Caco-2 (cell line): Measurements from ENCODE around the gene NEIL3. TPM values are rescaled to one million over a fixed set of nuclear protein-coding genes. Genes with fewer than 3 reads are reported as not detected.

Experiments used
- BruUV-seq: library from RNA; stranded (reverse); fragments of 400-500 nt; replicated peaks from 2 replicates; lab custom pipeline; 2021; lab: Mats Ljungman, UMichigan
- CTCF ChIA-PET: fragments of 300-600 bp; sonication (Branson Sonifier 250); formaldehyde crosslinking; loops from one replicate; lab custom pipeline; 2022; ENCODE audit warnings: antibody characterized with exemption; lab: Charles Lee
- POLR2A ChIA-PET: fragments of 300-600 bp; sonication (Branson Sonifier 250); formaldehyde crosslinking; loops from one replicate; lab custom pipeline; 2022; ENCODE audit warnings: antibody characterized with exemption; lab: Charles Lee
- DNase-seq, 2 experiments: peaks; one replicate each; pipeline versions ENCODE4 v3.0.0 to v3.0.0-alpha.2; 2020 to 2022
- H3K27me3 ChIP-seq: replicated peaks from 2 replicates; pipeline ENCODE4 v1.6.0; 2011; ENCODE audit warnings: low read length; ENCODE audit not compliant: control insufficient read depth, insufficient read depth
- H3K36me3 ChIP-seq: 2 replicates; pipeline ENCODE4 v1.5.1; 2011; ENCODE audit warnings: low read length; ENCODE audit not compliant: control insufficient read depth, insufficient read depth
- H3K4me1 ChIP-seq: fragments of 250-450 bp; sonication (Bioruptor Pico); 2 replicates; pipeline ENCODE4 v1.5.1; 2020; ENCODE audit warnings: mild to moderate bottlenecking
- H3K4me3 ChIP-seq: 2 replicates; pipeline ENCODE4 v1.5.1; 2011; ENCODE audit warnings: low read depth, mild to moderate bottlenecking, control low read depth, low read length
- H3K9me3 ChIP-seq: fragments of 250-450 bp; sonication (Bioruptor Pico); 2 replicates; pipeline ENCODE4 v1.5.1; 2020; ENCODE audit warnings: mild to moderate bottlenecking, moderate library complexity
- H3K27ac Mint-ChIP-seq: one replicate; pipeline ENCODE4 v1.8.0; 2022; ENCODE audit warnings: mixed read lengths; ENCODE audit not compliant: unreplicated experiment
- H3K27me3 Mint-ChIP-seq: one replicate; pipeline ENCODE4 v1.8.0; 2022; ENCODE audit warnings: mixed read lengths; ENCODE audit not compliant: insufficient read depth, unreplicated experiment
- H3K36me3 Mint-ChIP-seq: one replicate; pipeline ENCODE4 v1.8.0; 2022; ENCODE audit warnings: mild to moderate bottlenecking, mixed read lengths; ENCODE audit not compliant: insufficient read depth, unreplicated experiment
- H3K4me1 Mint-ChIP-seq: one replicate; pipeline ENCODE4 v1.8.0; 2022; ENCODE audit warnings: low read depth, mixed read lengths; ENCODE audit not compliant: unreplicated experiment
- H3K4me3 Mint-ChIP-seq: one replicate; pipeline ENCODE4 v1.8.0; 2022; ENCODE audit warnings: mild to moderate bottlenecking, moderate library complexity, mixed read lengths; ENCODE audit not compliant: unreplicated experiment
- H3K9me3 Mint-ChIP-seq: one replicate; pipeline ENCODE4 v1.8.0; 2022; ENCODE audit warnings: mixed read lengths; ENCODE audit not compliant: unreplicated experiment
- CTCF ChIP-seq, 2 experiments: fragments of 200-600 bp in 1 of 2; IDR thresholded peaks; 1 replicate in 1 of 2; 2 replicates in 1 of 2; pipeline versions ENCODE4 v1.5.1 to v1.8.0; 2011 to 2022; ENCODE audit warnings: antibody characterized with exemption in 1 of 2, control low read depth in 1 of 2, inconsistent platforms in 1 of 2, low read depth in 1 of 2, low read length in 1 of 2, mild to moderate bottlenecking in 1 of 2, moderate library complexity in 1 of 2; ENCODE audit not compliant: insufficient read depth in 1 of 2, severe bottlenecking in 1 of 2, unreplicated experiment in 1 of 2
- intact Hi-C: fragments of 100-400 bp; cut with micrococcal nuclease; formaldehyde crosslinking; loops from one replicate; pipeline ENCODE4 v1.10.0; 2022; ENCODE audit not compliant: unreplicated experiment
- total RNA-seq: library from RNA; stranded (reverse); gene quantifications from 2 replicates; pipeline ENCODE4 v1.2.3, GENCODE V29; 2022

The NEIL3 gene
- total RNA-seq, 1 experiment from 2014 or later: 8.0 TPM

GRCh38 chr4:177393236-177393635 is 83.6 kb downstream of the NEIL3 start:
- no peaks in the 10 kb centered on the region for H3K9me3 Mint-ChIP-seq
- POLR2A ChIA-PET: interaction anchor here (1.0 kb wide), 1 partner anchor 49 kb away, joined by 3 read pairs; the partner anchor contains the start of gene AGA

DNA sequence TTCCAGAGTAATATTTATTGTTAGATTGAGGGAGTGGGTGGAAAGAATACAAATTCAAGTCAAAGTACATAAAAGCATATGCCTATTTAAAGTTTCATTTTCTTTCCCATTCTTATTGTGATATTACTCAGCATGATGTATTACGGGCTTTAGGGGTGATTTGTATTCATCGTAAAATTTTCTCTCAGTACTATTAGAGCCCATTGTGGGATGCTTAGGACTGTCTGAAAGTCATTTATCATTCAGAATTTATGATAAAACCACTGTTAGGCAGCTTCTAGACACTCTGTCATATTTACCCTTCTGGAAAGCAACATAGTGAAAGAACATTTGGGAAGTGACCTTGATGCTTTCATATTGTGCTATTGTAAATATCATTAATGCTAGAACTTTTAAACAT is 86.7 kb downstream of the NEIL3 start:
- TF ChIP-seq CTCF (IDR thresholded peaks at IDR 0.05; ENCODE audit: insufficient read depth in 1 of 2, low read depth in 1 of 2, low read length in 1 of 2, severe bottlenecking in 1 of 2, unreplicated experiment in 1 of 2): no peak
- CTCF ChIA-PET: no interaction called here
- intact Hi-C loops: no loop called here

More at GRCh38 chr4:177393236-177393635, 83.6 kb downstream of the NEIL3 start:
- H3K4me3 Mint-ChIP-seq: no peak overlapping the region
- Histone ChIP-seq H3K4me3 (no peak overlapping the region), H3K4me1 (no peaks in the 10 kb centered on the region), H3K36me3 (no peaks in the 10 kb centered on the region), H3K27me3 (no peaks in the 10 kb centered on the region), H3K9me3 (no peaks in the 10 kb centered on the region)
- H3K27ac Mint-ChIP-seq: no peak overlapping the region
- no peak for DNase-seq
- H3K36me3 Mint-ChIP-seq: no peaks in the 10 kb centered on the region
- TF ChIP-seq CTCF (IDR thresholded peaks at IDR 0.05; ENCODE audit: insufficient read depth in 1 of 2, low read depth in 1 of 2, low read length in 1 of 2, severe bottlenecking in 1 of 2, unreplicated experiment in 1 of 2): no peak
- CTCF ChIA-PET: no interaction called here
- H3K4me1 Mint-ChIP-seq: no peaks in the 10 kb centered on the region
- H3K27me3 Mint-ChIP-seq: peaks cover 6% of the 10 kb centered on the region
- BruUV-seq: no TSS peak
- intact Hi-C loops: no loop called here

DNA sequence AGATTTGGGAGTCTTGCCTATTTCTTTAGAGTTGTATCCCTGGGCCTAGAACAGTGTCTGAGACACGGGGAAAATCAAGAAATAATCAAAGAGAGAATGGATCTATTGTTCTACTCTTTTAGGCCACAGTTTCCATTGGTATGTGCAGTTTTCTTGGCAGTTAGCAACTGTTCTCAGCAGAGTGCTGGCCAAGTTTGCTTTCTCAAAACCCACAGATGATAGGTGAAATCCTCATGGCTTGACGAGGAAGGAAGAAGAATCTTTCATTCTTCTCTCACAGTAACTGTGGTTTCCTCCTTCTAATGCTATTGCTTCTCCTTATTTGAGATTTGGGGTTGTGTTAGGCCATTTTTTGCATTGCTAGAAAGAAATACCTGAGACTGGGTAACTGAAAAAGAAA is 90.4 kb downstream of the NEIL3 start:
- H3K4me1 Mint-ChIP-seq: no peaks in the 10 kb centered on the region
- ChIA-PET CTCF (no interaction called here), POLR2A (no interaction called here)
- Histone ChIP-seq H3K4me3 (no peak overlapping the region), H3K9me3 (no peaks in the 10 kb centered on the region), H3K27me3 (no peaks in the 10 kb centered on the region), H3K36me3 (no peaks in the 10 kb centered on the region), H3K4me1 (no peaks in the 10 kb centered on the region)
- no peak overlapping the region for H3K27ac Mint-ChIP-seq
- BruUV-seq: no TSS peak
- no peaks in the 10 kb centered on the region for H3K36me3 Mint-ChIP-seq
- no peak overlapping the region for H3K4me3 Mint-ChIP-seq
- no peaks in the 10 kb centered on the region for H3K27me3 Mint-ChIP-seq
- no peak for TF ChIP-seq CTCF (IDR thresholded peaks at IDR 0.05; ENCODE audit: insufficient read depth in 1 of 2, low read depth in 1 of 2, low read length in 1 of 2, severe bottlenecking in 1 of 2, unreplicated experiment in 1 of 2)
- no peak for DNase-seq
- intact Hi-C loops: no loop called here
- H3K9me3 Mint-ChIP-seq: no peaks in the 10 kb centered on the region

More for the DNA sequence above, 86.7 kb downstream of the NEIL3 start:
- DNase-seq: no peak
- Mint-ChIP-seq H3K4me3 (no peak overlapping the region), H3K36me3 (no peaks in the 10 kb centered on the region), H3K27me3 (no peaks in the 10 kb centered on the region), H3K4me1 (no peaks in the 10 kb centered on the region), H3K9me3 (no peaks in the 10 kb centered on the region), H3K27ac (no peak overlapping the region)
- no TSS peak for BruUV-seq
- H3K4me1 ChIP-seq: no peaks in the 10 kb centered on the region
- H3K4me3 ChIP-seq: no peak overlapping the region
- no peaks in the 10 kb centered on the region for H3K27me3 ChIP-seq
- no peaks in the 10 kb centered on the region for H3K36me3 ChIP-seq
- POLR2A ChIA-PET: no interaction called here
- H3K9me3 ChIP-seq: no peaks in the 10 kb centered on the region
